Tibial artery (tissue), 4 donors: Measurements from ENCODE around the gene AKAP6.

Experiments used
- DNase-seq, 2 donors: peaks; one replicate each; pipeline ENCODE4 v3.0.0-alpha.2; 2019
- H3K27ac ChIP-seq, 2 donors: fragments of 200-600 bp; sonication (generic) in 1 of 2; 1 replicate in 1 of 2; 2 replicates in 1 of 2; pipeline ENCODE4 v1.5.1; 2018 to 2019; ENCODE audit warnings: mild to moderate bottlenecking in 1 of 2
- H3K27me3 ChIP-seq, 2 donors: fragments of 200-600 bp; sonication (generic) in 1 of 2; one replicate each; pipeline versions ENCODE4 v1.5.1 to v1.6.0; 2016 to 2019
- H3K36me3 ChIP-seq, 3 donors: fragments of 200-600 bp; sonication (generic) in 2 of 3; one replicate each; pipeline ENCODE4 v1.5.1; 2016 to 2019; ENCODE audit warnings: mild to moderate bottlenecking in 2 of 3
- H3K4me1 ChIP-seq, 4 donors: fragments of 200-600 bp; sonication (generic) in 2 of 4; 1 replicate in 3 of 4; 2 replicates in 1 of 4; pipeline ENCODE4 v1.5.1; 2016 to 2019
- H3K4me3 ChIP-seq, 2 donors: fragments of 200-600 bp; sonication (generic) in 1 of 2; 1 replicate in 1 of 2; 2 replicates in 1 of 2; pipeline ENCODE4 v1.5.1; 2018 to 2019; ENCODE audit warnings: mild to moderate bottlenecking in 2 of 2
- H3K9me3 ChIP-seq, 3 donors: fragments of 200-600 bp; sonication (generic) in 1 of 3; one replicate each; pipeline ENCODE4 v1.5.1; 2016 to 2019
- intact Hi-C: fragments of 100-400 bp; cut with DNase I; formaldehyde crosslinking; loops from one replicate; pipeline ENCODE4 v1.15.0; 2023; ENCODE audit warnings: low total_unique reads
- TF ChIP-seq, protein P1 (sequence below), 2 experiments: fragments of 200-600 bp in 1 of 2; fragments of 450-650 bp in 1 of 2; IDR thresholded peaks; one replicate each; pipeline ENCODE4 v1.5.1; 2017 to 2019; ENCODE audit warnings: antibody characterized with exemption in 2 of 2, mild to moderate bottlenecking in 1 of 2, moderate library complexity in 1 of 2

AKAP6 gene

DNA sequence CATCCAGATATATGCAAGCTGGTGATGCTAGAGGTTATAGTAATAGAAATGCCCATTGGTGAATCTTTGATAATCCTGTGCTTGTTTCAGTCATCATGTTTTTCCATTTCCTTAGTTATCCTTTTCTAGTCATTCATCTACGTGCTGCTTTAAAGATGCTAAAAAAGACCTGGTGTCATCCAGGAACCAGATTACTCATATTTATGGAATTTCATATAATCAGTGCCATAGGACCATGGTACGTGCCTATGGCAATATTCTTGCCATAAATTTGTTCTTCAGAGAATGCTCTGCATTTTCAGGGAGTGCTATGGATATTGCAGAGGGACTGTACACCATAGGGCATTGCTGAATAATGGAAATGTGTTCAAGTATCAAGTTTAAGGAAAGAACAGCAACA, 267.3 kb downstream of the AKAP6 start:
- H3K4me3 ChIP-seq, result no peak overlapping the region
- H3K9me3 ChIP-seq, result no peaks in the 10 kb centered on the region
- H3K4me1 ChIP-seq, result peaks cover 0 to 42% (median 11%) of the 10 kb centered on the region in 4 donors
- no peak for DNase-seq
- TF ChIP-seq, protein P1, sequence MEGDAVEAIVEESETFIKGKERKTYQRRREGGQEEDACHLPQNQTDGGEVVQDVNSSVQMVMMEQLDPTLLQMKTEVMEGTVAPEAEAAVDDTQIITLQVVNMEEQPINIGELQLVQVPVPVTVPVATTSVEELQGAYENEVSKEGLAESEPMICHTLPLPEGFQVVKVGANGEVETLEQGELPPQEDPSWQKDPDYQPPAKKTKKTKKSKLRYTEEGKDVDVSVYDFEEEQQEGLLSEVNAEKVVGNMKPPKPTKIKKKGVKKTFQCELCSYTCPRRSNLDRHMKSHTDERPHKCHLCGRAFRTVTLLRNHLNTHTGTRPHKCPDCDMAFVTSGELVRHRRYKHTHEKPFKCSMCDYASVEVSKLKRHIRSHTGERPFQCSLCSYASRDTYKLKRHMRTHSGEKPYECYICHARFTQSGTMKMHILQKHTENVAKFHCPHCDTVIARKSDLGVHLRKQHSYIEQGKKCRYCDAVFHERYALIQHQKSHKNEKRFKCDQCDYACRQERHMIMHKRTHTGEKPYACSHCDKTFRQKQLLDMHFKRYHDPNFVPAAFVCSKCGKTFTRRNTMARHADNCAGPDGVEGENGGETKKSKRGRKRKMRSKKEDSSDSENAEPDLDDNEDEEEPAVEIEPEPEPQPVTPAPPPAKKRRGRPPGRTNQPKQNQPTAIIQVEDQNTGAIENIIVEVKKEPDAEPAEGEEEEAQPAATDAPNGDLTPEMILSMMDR (IDR thresholded peaks at IDR 0.05), result no peak
- no peaks in the 10 kb centered on the region for H3K27me3 ChIP-seq
- intact Hi-C loops, result no loop called here
- H3K27ac ChIP-seq, result no peak overlapping the region
- no peaks in the 10 kb centered on the region for H3K36me3 ChIP-seq

DNA sequence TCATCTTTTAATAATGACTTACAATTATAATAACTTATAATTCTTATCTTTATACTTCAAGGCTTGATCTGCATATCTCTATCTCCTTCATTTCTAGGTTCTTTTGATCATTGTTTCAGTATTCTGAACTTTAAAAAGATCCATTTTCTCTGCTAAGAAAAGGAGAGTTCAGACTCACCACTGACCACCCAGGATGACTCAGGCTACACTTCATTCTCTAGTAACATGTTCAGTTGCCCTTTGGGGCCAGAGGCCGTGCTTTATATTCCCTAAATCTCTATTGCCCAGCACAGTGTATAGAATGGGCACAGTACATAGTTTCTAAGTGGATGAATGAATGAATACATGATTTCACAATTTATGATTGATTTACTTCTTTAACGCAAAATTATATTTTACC, 268.7 kb downstream of the AKAP6 start:
- H3K36me3 ChIP-seq, result no peaks in the 10 kb centered on the region

DNA sequence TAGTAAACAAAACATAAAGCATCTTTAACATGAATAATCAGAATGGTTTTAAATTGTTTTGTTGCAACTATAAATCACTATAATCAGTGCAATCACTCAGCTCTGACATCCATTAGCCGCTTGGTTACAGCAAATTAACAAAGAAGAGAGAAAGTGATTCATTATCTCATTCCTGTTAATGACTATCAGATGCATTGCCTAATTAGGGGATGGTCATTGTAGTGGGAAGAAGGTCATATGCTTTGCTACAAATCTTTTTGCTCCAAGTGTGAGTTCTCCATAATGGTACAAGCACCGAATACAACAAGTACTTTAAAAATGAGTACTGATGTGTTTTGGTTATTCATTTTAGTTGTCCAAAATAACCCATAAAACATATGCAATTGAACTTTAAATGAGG, 272.0 kb downstream of the AKAP6 start:
- TF ChIP-seq, protein P1 (IDR thresholded peaks at IDR 0.05), result no peak
- peaks cover 0 to 19% (median 0%) of the 10 kb centered on the region in 4 donors for H3K4me1 ChIP-seq
- H3K27me3 ChIP-seq, result no peaks in the 10 kb centered on the region
- no peaks in the 10 kb centered on the region for H3K9me3 ChIP-seq
- no peaks in the 10 kb centered on the region for H3K36me3 ChIP-seq
- H3K27ac ChIP-seq, result no peak overlapping the region
- no peak overlapping the region for H3K4me3 ChIP-seq
- intact Hi-C loops, result no loop called here
- no peak for DNase-seq

More for the DNA sequence above, 268.7 kb downstream of the AKAP6 start:
- TF ChIP-seq, protein P1 (IDR thresholded peaks at IDR 0.05), result no peak
- DNase-seq, result no peak
- Histone ChIP-seq H3K27ac (no peak overlapping the region), H3K4me1 (peaks cover 0 to 42% (median 11%) of the 10 kb centered on the region in 4 donors), H3K4me3 (no peak overlapping the region), H3K27me3 (no peaks in the 10 kb centered on the region), H3K9me3 (no peaks in the 10 kb centered on the region)
- intact Hi-C loops, result no loop called here

DNA sequence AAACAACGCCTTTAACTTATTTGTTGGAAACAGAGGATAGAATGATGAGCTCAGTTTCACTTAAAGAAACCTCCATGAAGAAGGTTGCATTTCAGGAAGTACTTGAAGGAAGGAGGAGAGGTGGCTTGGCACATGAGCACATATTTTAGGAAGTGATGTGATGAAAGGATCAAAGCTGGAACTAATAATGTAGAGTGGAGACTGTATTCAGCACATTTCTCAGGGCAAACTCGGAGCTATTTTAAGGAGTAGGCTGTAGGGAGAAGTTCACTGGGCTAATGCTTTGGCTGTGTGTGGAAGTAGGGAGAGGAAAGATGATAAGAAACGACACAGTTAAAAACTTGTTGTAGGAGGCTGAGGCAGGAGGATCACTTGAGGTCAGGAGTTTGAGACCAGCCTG, 272.8 kb downstream of the AKAP6 start:
- no peak for DNase-seq
- Histone ChIP-seq H3K27me3 (no peaks in the 10 kb centered on the region), H3K4me1 (peaks cover 0 to 19% (median 1%) of the 10 kb centered on the region in 4 donors), H3K27ac (no peak overlapping the region), H3K36me3 (no peaks in the 10 kb centered on the region), H3K9me3 (no peaks in the 10 kb centered on the region), H3K4me3 (no peak overlapping the region)
- intact Hi-C loops, result no loop called here
- TF ChIP-seq, protein P1 (IDR thresholded peaks at IDR 0.05), result no peak

DNA sequence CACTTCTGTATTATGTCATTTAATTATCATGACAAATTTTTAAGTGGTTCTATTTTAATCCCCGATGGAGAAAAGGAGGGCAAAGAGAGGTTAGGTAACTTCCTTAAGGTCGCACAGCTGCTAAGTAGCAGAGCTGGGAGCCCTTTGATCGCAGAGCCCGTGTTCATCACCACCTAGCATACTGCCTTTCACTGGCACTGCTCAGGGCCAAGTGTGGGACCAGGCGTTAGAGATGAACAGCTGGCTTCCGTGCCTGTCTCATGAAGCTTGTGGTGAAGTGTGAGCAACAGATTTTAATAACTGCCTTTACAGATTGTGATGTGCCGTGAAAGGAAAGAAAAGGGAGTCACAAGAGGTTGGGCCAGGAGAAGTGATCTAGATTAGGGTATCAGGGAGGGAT, 273.6 kb downstream of the AKAP6 start:
- H3K36me3 ChIP-seq, result no peaks in the 10 kb centered on the region
- peaks cover 0 to 24% (median 5%) of the 10 kb centered on the region in 4 donors for H3K4me1 ChIP-seq
- TF ChIP-seq, protein P1 (IDR thresholded peaks at IDR 0.05), result no peak
- H3K4me3 ChIP-seq, result no peak overlapping the region
- no peak overlapping the region for H3K27ac ChIP-seq
- no peaks in the 10 kb centered on the region for H3K9me3 ChIP-seq
- DNase-seq, result no peak
- intact Hi-C loops, result no loop called here
- H3K27me3 ChIP-seq, result no peaks in the 10 kb centered on the region

DNA sequence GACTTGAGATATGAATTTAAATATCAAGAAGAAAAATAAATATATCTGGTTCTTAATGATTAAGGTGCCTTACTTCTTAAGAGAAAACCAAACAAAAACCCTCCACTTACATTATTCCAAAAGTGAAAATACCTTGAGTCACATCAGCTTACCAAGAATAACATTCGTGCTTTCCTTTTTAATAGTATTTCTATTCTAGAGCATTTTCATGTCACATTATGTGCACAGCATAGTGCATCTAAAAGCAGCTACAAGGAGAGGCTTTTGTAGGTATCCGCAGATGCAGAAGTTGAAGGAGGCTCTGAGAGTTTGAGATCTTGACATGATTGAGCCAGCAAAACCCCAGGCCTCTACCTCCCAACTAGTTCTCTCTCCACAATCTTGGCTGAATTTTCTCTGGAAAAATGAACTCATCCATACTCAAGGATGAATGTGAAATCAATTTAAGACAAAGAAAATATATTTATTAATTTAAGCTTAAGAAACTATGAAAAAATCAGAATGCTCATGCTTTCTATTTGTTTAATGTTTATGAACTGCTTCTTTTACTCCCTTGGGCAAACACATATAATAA, 275.0 kb downstream of the AKAP6 start:
- H3K36me3 ChIP-seq, result no peaks in the 10 kb centered on the region
- no peak for DNase-seq
- intact Hi-C loops, result no loop called here
- TF ChIP-seq, protein P1 (IDR thresholded peaks at IDR 0.05), result no peak
- H3K4me3 ChIP-seq, result no peak overlapping the region
- no peaks in the 10 kb centered on the region for H3K9me3 ChIP-seq
- H3K4me1 ChIP-seq, result peaks cover 0 to 38% (median 18%) of the 10 kb centered on the region in 4 donors
- H3K27me3 ChIP-seq, result no peaks in the 10 kb centered on the region
- no peak overlapping the region for H3K27ac ChIP-seq
